ENCODE measurements around the gene PDCD11. TPM values are rescaled to one million over a fixed set of nuclear protein-coding genes. Genes with fewer than 3 reads are reported as not detected.

The PDCD11 gene
- total RNA-seq, 1 experiment from 2014 or later, result 106 TPM

DNA sequence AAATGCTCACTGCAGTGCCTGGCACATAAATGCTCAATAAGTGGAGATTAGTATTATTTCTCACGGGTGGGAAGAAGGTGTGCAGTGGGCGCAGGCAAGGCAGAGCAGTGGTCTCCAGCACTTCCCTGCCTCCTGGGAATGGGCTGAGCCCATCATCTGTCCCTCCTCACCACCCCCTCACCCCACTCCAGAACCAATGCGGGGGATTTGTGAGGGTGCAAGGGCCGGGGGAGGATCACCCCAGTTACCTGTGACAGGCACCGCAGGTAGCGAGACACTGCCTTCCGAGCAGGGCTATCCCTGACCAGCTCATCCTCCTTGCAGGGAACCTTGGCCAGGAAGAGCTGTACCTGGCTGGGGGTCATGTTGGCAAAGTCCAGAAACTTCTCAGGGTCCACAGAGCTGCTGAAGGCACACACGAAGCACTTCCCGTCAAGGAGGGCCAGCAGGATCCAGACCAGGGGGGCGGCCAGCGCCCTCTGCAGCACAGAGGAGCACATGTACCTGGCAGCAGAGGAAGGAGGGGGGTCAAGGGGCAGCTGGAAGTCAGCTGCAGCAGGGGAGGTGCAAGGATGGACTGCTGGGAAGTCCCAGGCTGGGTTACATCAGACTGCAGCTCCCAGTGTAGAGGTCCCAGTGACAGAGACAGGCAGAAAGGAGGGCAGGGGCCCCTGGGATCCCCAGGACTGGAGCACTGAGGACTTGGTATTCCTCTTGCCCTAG is 79.8 kb downstream of the PDCD11 start (continued):
- no peak for TF ChIP-seq ELF1 (IDR thresholded peaks at IDR 0.05; ENCODE audit: borderline replicate concordance, low read depth)

GRCh38 chr10:103478671-103479070 is 82.2 kb downstream of the PDCD11 start:
- Histone ChIP-seq H3K27ac (ENCODE audit: low read depth, low read length) (no peak overlapping the region), H3K9me2 (ENCODE audit: insufficient read depth) (no peaks in the 10 kb centered on the region), H3K27me3 (ENCODE audit: insufficient read depth, low read length) (no peaks in the 10 kb centered on the region), H3K4me1 (ENCODE audit: control insufficient read depth in 1 of 2, insufficient read depth in 2 of 2, low read length in 2 of 2) (peaks cover 21 to 42% of the 10 kb centered on the region in 2 experiments), H3K4me3 (replicated peaks in 1 of 2; ENCODE audit: low read depth in 1 of 2, low read length in 2 of 2) (no peak overlapping the region), H3K9ac (ENCODE audit: low read length) (peak overlapping the region; percentile 19), H4K20me1 (ENCODE audit: insufficient read depth) (no peaks in the 10 kb centered on the region), H3K4me2 (ENCODE audit: low read length) (peak overlapping the region; percentile 72), H3K79me2 (ENCODE audit: insufficient read depth, low read length) (no peaks in the 10 kb centered on the region), H3K9me3 (ENCODE audit: control insufficient read depth in 1 of 2, insufficient read depth in 1 of 2, low read depth in 1 of 2, low read length in 2 of 2) (no peaks in the 10 kb centered on the region), H3K36me3 (ENCODE audit: control insufficient read depth in 1 of 2, insufficient read depth in 2 of 2, low read length in 2 of 2) (no peaks in the 10 kb centered on the region), H2AFZ (ENCODE audit: low read depth, low read length, poor library complexity, severe bottlenecking) (no peak overlapping the region)
- no TSS peak for BruUV-seq (replicated peaks)
- RAD21 ChIA-PET (ENCODE audit: low non-redundant PET in 1 of 2, low total read pairs in 2 of 2, uncharacterized antibody in 2 of 2, unreplicated experiment in 2 of 2), result no interaction called here
- no peak for ATAC-seq
- POLR2A ChIA-PET, result no interaction called here
- CTCF ChIA-PET, result no interaction called here
- intact Hi-C loops (cut with micrococcal nuclease), result loop anchor here (5.0 kb wide), 1 partner anchor 386 kb away; no protein-coding TSS in a partner anchor
- no peak for DNase-seq (ENCODE audit: low read depth, low spot score)
- TF ChIP-seq EGR1 (IDR thresholded peaks at IDR 0.05; ENCODE audit: low read depth) (no peak), ZBTB33 (IDR thresholded peaks at IDR 0.05; ENCODE audit: extremely low read depth, insufficient replicate concordance, low read length) (no peak), JUND (IDR thresholded peaks at IDR 0.05) (no peak), POLR2AphosphoS5 (IDR thresholded peaks at IDR 0.05; ENCODE audit: low read depth, low read length) (no peak), ZNF274 (IDR thresholded peaks at IDR 0.05; ENCODE audit: low read depth, low read length) (no peak), SP1 (IDR thresholded peaks at IDR 0.05; ENCODE audit: low read depth) (no peak), FOSL1 (IDR thresholded peaks at IDR 0.05; ENCODE audit: low read depth) (no peak), CBX3 (IDR thresholded peaks at IDR 0.05; ENCODE audit: low read depth) (no peak), SRF (IDR thresholded peaks at IDR 0.05; ENCODE audit: low read depth) (no peak), RAD21 (IDR thresholded peaks at IDR 0.05; ENCODE audit: low read depth) (no peak), POLR2A (IDR thresholded peaks at IDR 0.05; ENCODE audit: borderline replicate concordance, extremely low read depth, insufficient read depth, insufficient read length) (no peak), CEBPB (IDR thresholded peaks at IDR 0.05; ENCODE audit: low read depth) (no peak), YY1 (IDR thresholded peaks at IDR 0.05; ENCODE audit: extremely low read depth, insufficient replicate concordance, low read depth, low read length) (no peak), REST (IDR thresholded peaks at IDR 0.05; ENCODE audit: low read depth) (no peak), MAX (IDR thresholded peaks at IDR 0.05) (no peak), TCF7L2 (IDR thresholded peaks at IDR 0.05; ENCODE audit: borderline replicate concordance, extremely low read depth, insufficient read depth, insufficient read length) (no peak), SIN3A (IDR thresholded peaks at IDR 0.05; ENCODE audit: low read depth) (no peak), EZH2 (IDR thresholded peaks at IDR 0.05) (no peak)
